IMR-90 (cell line): ENCODE measurements around the gene DRAP1. TPM values are rescaled to one million over a fixed set of nuclear protein-coding genes. Genes with fewer than 3 reads are reported as not detected.

ENCODE experiments used
- ATAC-seq: fragments of 200-7000 bp; cut with Tn5 transposase; 2 replicates; pipeline ENCODE4 v1.9.1; 2020; ENCODE audit warnings: low read depth, mild to moderate bottlenecking, moderate library complexity
- BruUV-seq: library from RNA; stranded (reverse); fragments of 400-500 nt; replicated peaks from 2 replicates; lab custom pipeline; 2021; lab: Mats Ljungman, UMichigan
- CTCF ChIA-PET: fragments of 300-600 bp; formaldehyde crosslinking; extraction: SDS; loops from one replicate; lab custom pipeline; 2021; ENCODE audit warnings: antibody characterized with exemption; lab: Yijun Ruan, JAX
- POLR2A ChIA-PET: fragments of 300-600 bp; sonication (Branson Sonifier 250); formaldehyde crosslinking; loops from one replicate; lab custom pipeline; 2022; ENCODE audit warnings: antibody characterized with exemption; ENCODE audit not compliant: unreplicated experiment; lab: Charles Lee
- DNase-seq: peaks from one replicate; pipeline ENCODE4 v3.0.0; 2013
- H2AFZ ChIP-seq: replicated peaks from 2 replicates; pipeline ENCODE3; 2013; ENCODE audit warnings: low read length, mild to moderate bottlenecking; ENCODE audit not compliant: poor library complexity
- H2AK5ac ChIP-seq: 2 replicates; pipeline ENCODE4 v1.6.1; 2013; ENCODE audit warnings: low read depth, low read length, inconsistent platforms
- H2AK9ac ChIP-seq: replicated peaks from 2 replicates; pipeline ENCODE3; 2013; ENCODE audit warnings: mild to moderate bottlenecking, low read depth, low read length, moderate library complexity; ENCODE audit not compliant: poor library complexity
- H2BK120ac ChIP-seq: 2 replicates; pipeline ENCODE4 v1.6.1; 2013; ENCODE audit warnings: low read depth, low read length, inconsistent platforms
- H2BK15ac ChIP-seq: 3 replicates; pipeline ENCODE4 v1.6.1; 2013; ENCODE audit warnings: low read depth, low read length, inconsistent platforms
- H2BK20ac ChIP-seq: 2 replicates; pipeline ENCODE4 v1.6.1; 2013; ENCODE audit warnings: low read depth, mild to moderate bottlenecking, inconsistent platforms, low read length, moderate library complexity
- H2BK5ac ChIP-seq: 2 replicates; pipeline ENCODE4 v1.6.1; 2013; ENCODE audit warnings: mild to moderate bottlenecking, low read depth, low read length, inconsistent platforms; ENCODE audit not compliant: poor library complexity, severe bottlenecking
- H3K14ac ChIP-seq: replicated peaks from 2 replicates; pipeline ENCODE4 v1.6.1; 2013; ENCODE audit warnings: low read depth, low read length, inconsistent platforms
- H3K18ac ChIP-seq: 2 replicates; pipeline ENCODE4 v1.6.1; 2013; ENCODE audit warnings: low read depth, low read length, control low read depth
- H3K23ac ChIP-seq: 2 replicates; pipeline ENCODE4 v1.6.1; 2013; ENCODE audit warnings: low read depth, low read length, inconsistent platforms
- H3K27ac ChIP-seq: 2 replicates; pipeline ENCODE4 v1.5.1; 2013; ENCODE audit warnings: mild to moderate bottlenecking, control low read depth, low read length; ENCODE audit not compliant: insufficient read depth
- H3K27me3 ChIP-seq: 2 replicates; pipeline ENCODE4 v1.6.1; 2013; ENCODE audit warnings: low read length; ENCODE audit not compliant: control insufficient read depth, insufficient read depth
- H3K36me3 ChIP-seq: 2 replicates; pipeline ENCODE4 v1.6.1; 2013; ENCODE audit warnings: low read length, mixed read lengths; ENCODE audit not compliant: control insufficient read depth, insufficient read depth
- H3K4ac ChIP-seq: 2 replicates; pipeline ENCODE4 v1.6.1; 2013; ENCODE audit warnings: low read depth, low read length, inconsistent platforms
- H3K4me1 ChIP-seq: 2 replicates; pipeline ENCODE4 v1.6.1; 2013; ENCODE audit warnings: low read length, mixed read lengths; ENCODE audit not compliant: control insufficient read depth, insufficient read depth
- H3K4me2 ChIP-seq: 2 replicates; pipeline ENCODE4 v1.6.1; 2013; ENCODE audit warnings: low read depth, mild to moderate bottlenecking, control low read depth, low read length, moderate library complexity
- H3K4me3 ChIP-seq: 2 replicates; pipeline ENCODE4 v1.5.1; 2013; ENCODE audit warnings: low read depth, mild to moderate bottlenecking, control low read depth, low read length, moderate library complexity; ENCODE audit not compliant: insufficient read depth
- H3K56ac ChIP-seq: 2 replicates; pipeline ENCODE4 v1.6.1; 2013; ENCODE audit warnings: low read length, inconsistent platforms; ENCODE audit not compliant: insufficient read depth; ENCODE audit errors: extremely low read depth
- H3K79me1 ChIP-seq, 2 experiments: 2 replicates each; pipeline ENCODE4 v1.6.1; 2013; ENCODE audit warnings: low read length in 2 of 2, inconsistent platforms in 1 of 2, low read depth in 1 of 2
- H3K9ac ChIP-seq: 2 replicates; pipeline ENCODE4 v1.6.1; 2013; ENCODE audit warnings: low read depth, low read length, control low read depth
- H3K9me1 ChIP-seq: 2 replicates; pipeline ENCODE4 v1.6.1; 2013; ENCODE audit warnings: low read length, inconsistent platforms; ENCODE audit not compliant: insufficient read depth
- H3K9me3 ChIP-seq: 2 replicates; pipeline ENCODE4 v1.6.1; 2013; ENCODE audit warnings: low read length; ENCODE audit not compliant: control insufficient read depth, insufficient read depth
- H4K20me1 ChIP-seq: 2 replicates; pipeline ENCODE4 v1.6.1; 2013; ENCODE audit warnings: low read length, inconsistent platforms; ENCODE audit not compliant: insufficient read depth
- H4K5ac ChIP-seq: 2 replicates; pipeline ENCODE4 v1.6.1; 2013; ENCODE audit warnings: mild to moderate bottlenecking, low read depth, low read length, control low read depth
- H4K8ac ChIP-seq, 2 experiments: 2 replicates each; pipeline ENCODE4 v1.6.1; 2013; ENCODE audit warnings: low read depth in 2 of 2, low read length in 2 of 2, control low read depth in 1 of 2, inconsistent platforms in 1 of 2
- H4K91ac ChIP-seq: 2 replicates; pipeline ENCODE4 v1.6.1; 2013; ENCODE audit warnings: low read depth, low read length, inconsistent platforms; ENCODE audit not compliant: insufficient read depth
- CEBPB ChIP-seq: IDR thresholded peaks from 2 replicates; pipeline ENCODE4 v1.6.1; 2012; ENCODE audit warnings: low read depth, low read length, improper control_type of control experiment
- MAZ ChIP-seq: IDR thresholded peaks from 2 replicates; pipeline ENCODE4 v1.6.1; 2012; ENCODE audit warnings: low read depth, mild to moderate bottlenecking, low read length, improper control_type of control experiment, moderate library complexity, borderline replicate concordance
- USF2 ChIP-seq: fragments of 150-350 bp; IDR thresholded peaks from 2 replicates; pipeline ENCODE4 v1.6.1; 2017; ENCODE audit warnings: mild to moderate bottlenecking, antibody characterized with exemption, low read length, low read depth
- WGBS, 2 experiments: methylation state at CpG; one replicate each; pipeline versions ENCODE4 v1.1.5 to v1.1.7; 2013; ENCODE audit warnings: missing lambda C conversion rate in 2 of 2; ENCODE audit not compliant: insufficient read length in 1 of 2; ENCODE audit errors: extremely low coverage in 2 of 2; 5-methylcytosine and 5-hydroxymethylcytosine counted together
- dilution Hi-C: fragments of 300-500 bp; cut with HindIII; formaldehyde crosslinking; loops from one replicate; pipeline ENCODE4 v1.14.3; 2018; ENCODE audit warnings: low sequenced_read_pairs; ENCODE audit not compliant: unreplicated experiment
- in situ Hi-C: fragments of 300-500 bp; cut with MboI; formaldehyde crosslinking; loops from 3 replicates; pipeline ENCODE4 v1.14.3; 2019; ENCODE audit warnings: low sequenced_read_pairs, inconsistent platforms, mixed read lengths
- intact Hi-C: fragments of 100-400 bp; cut with micrococcal nuclease; formaldehyde crosslinking; loops from 2 replicates; pipeline ENCODE4 v1.10.0; 2022
- polyA plus RNA-seq, 3 experiments: library from polyadenylated mRNA; depleted of rRNA; stranded (reverse); fragments of >200 nt; gene quantifications; 2 replicates each; pipeline ENCODE4 v1.2.3, GENCODE V29; 2012; ENCODE audit warnings: low replicate concordance in 1 of 3
- total RNA-seq: library from RNA; depleted of rRNA; stranded (reverse); fragments of >200 nt; gene quantifications from 2 replicates; pipeline ENCODE4 v1.2.3, GENCODE V29; 2012

Gene DRAP1
- total and polyA plus RNA-seq, 2 of the 4 experiments (the other 2 are of a cell fraction) = 237 to 344 TPM

GRCh38 chr11:65958774-65959420 is 39.7 kb downstream of the DRAP1 start:
- dilution Hi-C loops (no loop called here), in situ Hi-C loops (no loop called here), intact Hi-C loops (no loop called here)
- DNase-seq (no peak), ATAC-seq (no peak)
- H4K91ac ChIP-seq = no peak overlapping the region
- ChIA-PET POLR2A (no interaction called here), CTCF (no interaction called here)
- no peak overlapping the region for H3K4ac ChIP-seq
- peaks cover 5% of the 10 kb centered on the region; the same call in 1 of the 2 replicates for H3K9me1 ChIP-seq
- no peak overlapping the region for H2BK20ac ChIP-seq
- no peak overlapping the region for H3K27ac ChIP-seq
- H3K27me3 ChIP-seq = no peaks in the 10 kb centered on the region
- H4K5ac ChIP-seq = no peak overlapping the region
- no peak overlapping the region for H2BK15ac ChIP-seq
- no peak overlapping the region for H3K23ac ChIP-seq
- H3K4me1 ChIP-seq = peaks cover 8% of the 10 kb centered on the region
- H2AK5ac ChIP-seq = no peak overlapping the region
- no peak overlapping the region for H3K18ac ChIP-seq
- no peak overlapping the region for H3K14ac ChIP-seq
- 83% methylated on average over 2 of the region's 17 CpGs; no CpG with 5 or more reads in 1 of the 2 experiments for WGBS, 2 experiments
- H3K36me3 ChIP-seq = no peaks in the 10 kb centered on the region
- no peaks in the 10 kb centered on the region for H3K9me3 ChIP-seq
- peaks cover 7 to 25% of the 10 kb centered on the region in 2 experiments for H3K79me1 ChIP-seq
- H2BK120ac ChIP-seq = no peak overlapping the region
- TF ChIP-seq CEBPB = no peak
- TF ChIP-seq MAZ = no peak
- no peak for TF ChIP-seq USF2
- H3K56ac ChIP-seq = no peak overlapping the region
- BruUV-seq = no TSS peak
- H3K4me3 ChIP-seq = no peak overlapping the region
- H2AFZ ChIP-seq = no peak overlapping the region
- H3K9ac ChIP-seq = no peak overlapping the region
- no peak overlapping the region for H2BK5ac ChIP-seq
- peaks cover under 1% of the 10 kb centered on the region; the same call in 1 of the 2 replicates for H4K20me1 ChIP-seq
- H4K8ac ChIP-seq = no peak overlapping the region
- H2AK9ac ChIP-seq = no peak overlapping the region
- no peak overlapping the region for H3K4me2 ChIP-seq
